Fibroblast of skin of scalp (primary cell): Measurements from ENCODE around the gene PCDHGA8. TPM values are rescaled to one million over a fixed set of nuclear protein-coding genes. Genes with fewer than 3 reads are reported as not detected.
"Not testable (repeated sequence)": the region's sequence is repeated elsewhere in the genome, so short reads cannot be mapped to it uniquely, and the experiment has no call there.

Source experiments
- DNase-seq: peaks from one replicate; pipeline ENCODE4 v3.0.0-alpha.2; 2013
- polyA plus RNA-seq, 2 experiments: library from polyadenylated mRNA; unstranded; fragments of 120-200 nt; gene quantifications; one replicate each; pipeline ENCODE4 v1.2.1, GENCODE V29; 2013; ENCODE audit not compliant: insufficient read length in 2 of 2

PCDHGA8 gene
- 1.2 TPM for polyA plus RNA-seq (2013, experiment 1 of 2; ENCODE audit: insufficient read length)
- 1.1 TPM for polyA plus RNA-seq (2013, experiment 2 of 2; ENCODE audit: insufficient read length)

DNA sequence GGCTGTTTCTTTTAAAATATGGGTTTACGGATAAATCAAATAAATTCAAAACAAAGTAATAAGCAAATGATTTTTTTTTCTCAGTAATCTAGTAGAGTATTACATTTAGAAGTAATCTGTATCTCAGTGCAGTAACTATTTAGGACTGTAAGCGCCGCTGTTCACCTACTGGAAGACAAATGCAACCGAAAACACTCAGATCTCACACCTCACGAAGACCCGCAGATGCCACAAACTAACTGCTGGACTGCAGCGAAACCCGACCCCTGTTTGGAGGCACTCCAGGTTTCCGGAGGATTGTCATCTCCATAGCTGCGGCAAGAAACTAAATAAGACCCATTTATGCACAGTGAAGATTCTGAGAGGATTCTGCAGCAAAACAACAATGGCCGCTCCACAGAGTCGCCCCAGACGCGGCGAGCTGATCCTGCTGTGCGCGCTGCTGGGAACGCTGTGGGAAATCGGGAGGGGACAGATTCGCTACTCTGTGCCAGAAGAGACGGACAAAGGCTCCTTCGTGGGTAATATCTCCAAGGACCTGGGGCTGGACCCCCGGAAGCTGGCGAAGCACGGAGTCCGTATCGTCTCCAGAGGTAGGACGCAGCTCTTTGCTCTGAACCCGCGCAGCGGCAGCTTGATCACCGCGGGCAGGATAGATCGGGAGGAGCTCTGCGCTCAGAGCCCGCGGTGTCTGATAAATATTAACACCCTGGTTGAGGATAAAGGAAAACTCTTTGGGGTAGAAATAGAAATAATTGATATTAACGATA lies at the start of gene PCDHGA8:
TSS of gene PCDHGA8 (plus strand) at position 205 of the 770 bp plus-strand sequence. CDS start at position 386, 181 bp downstream.
- DNase-seq: peak; percentile 38

GRCh38 chr5:141342773-141343172 lies 49.7 kb upstream of the PCDHGA8 start:
- no peak for DNase-seq

DNA sequence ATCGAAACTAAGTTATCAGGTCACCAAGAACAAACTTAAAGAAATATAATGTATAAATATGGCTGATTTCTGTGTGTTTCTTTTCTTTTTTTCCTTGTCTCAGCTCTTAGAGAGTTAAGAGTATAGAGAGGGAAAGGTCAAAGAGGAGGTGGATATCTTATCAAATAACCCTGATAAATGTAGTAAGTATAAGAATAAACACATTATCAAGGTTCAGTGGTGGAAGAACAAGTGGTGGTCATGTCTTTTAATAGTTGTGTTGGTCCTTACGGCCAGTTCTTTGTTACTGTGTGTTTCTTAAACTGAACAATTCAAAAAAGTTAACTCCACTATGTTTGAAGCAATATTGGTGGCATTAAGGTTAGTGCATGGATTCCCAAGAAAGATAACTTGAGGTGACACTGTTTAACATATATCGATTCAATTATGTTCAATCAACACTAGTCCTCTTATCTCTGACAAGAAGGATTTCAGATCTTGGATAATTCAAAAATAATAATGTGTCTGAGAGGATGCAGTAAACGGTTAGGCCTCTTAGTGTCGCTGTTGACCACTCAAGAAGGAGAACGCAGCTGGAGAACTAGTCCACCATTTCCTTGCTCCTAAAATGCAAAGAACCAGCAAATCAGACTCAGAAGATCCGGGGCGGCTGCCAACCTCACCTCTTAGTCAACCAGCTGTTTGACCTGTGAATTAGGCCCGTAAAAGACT lies 49.0 kb upstream of the PCDHGA8 start, which contains the start of gene PCDHGA3:
TSS of gene PCDHGA3 (plus strand) at position 588 of the 711 bp plus-strand sequence. CDS start 205 bp downstream, outside the sequence.
- peak; percentile 64 for DNase-seq

DNA sequence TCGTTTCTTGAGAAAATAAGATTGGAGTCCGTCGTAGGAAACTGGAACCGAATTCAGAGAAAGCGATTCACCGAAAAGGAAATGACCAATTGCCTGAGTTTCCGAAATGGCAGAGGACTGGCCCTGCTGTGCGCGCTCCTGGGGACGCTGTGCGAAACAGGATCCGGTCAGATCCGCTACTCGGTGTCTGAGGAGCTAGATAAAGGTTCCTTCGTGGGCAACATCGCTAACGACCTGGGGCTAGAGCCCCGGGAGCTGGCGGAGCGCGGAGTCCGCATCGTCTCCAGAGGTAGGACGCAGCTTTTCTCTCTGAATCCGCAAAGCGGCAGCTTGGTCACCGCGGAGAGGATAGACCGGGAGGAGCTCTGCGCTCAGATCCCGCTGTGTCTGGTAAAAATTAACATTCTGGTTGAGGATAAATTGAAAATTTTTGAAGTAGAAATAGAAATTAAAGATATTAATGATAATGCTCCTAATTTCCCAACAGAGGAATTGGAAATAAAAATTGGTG lies 48.4 kb upstream of the PCDHGA8 start:
- DNase-seq: no peak

DNA sequence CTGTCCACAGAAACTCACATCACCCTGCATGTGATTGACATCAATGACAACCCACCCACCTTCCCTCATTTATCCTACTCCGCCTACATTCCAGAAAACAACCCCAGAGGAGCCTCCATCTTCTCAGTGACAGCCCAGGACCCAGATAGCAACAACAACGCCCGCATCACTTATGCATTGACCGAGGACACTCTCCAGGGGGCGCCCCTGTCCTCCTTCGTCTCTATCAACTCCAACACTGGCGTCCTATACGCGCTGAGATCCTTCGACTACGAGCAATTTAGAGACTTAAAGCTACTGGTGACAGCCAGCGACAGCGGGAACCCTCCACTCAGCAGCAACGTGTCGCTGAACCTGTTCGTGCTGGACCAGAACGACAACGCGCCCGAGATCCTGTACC lies 47.1 kb upstream of the PCDHGA8 start:
- no peak for DNase-seq

GRCh38 chr5:141346017-141346416 lies 46.4 kb upstream of the PCDHGA8 start:
- DNase-seq: not testable (repeated sequence)

- DNase-seq: peak; percentile 60
Observed at GRCh38 chr5:141349917-141350619, 42.4 kb upstream of the PCDHGA8 start, which contains the start of gene PCDHGB1. Gene PCDHGB1 (plus strand): TSS chr5:141350099. CDS start chr5:141350261, 162 bp downstream.

DNA sequence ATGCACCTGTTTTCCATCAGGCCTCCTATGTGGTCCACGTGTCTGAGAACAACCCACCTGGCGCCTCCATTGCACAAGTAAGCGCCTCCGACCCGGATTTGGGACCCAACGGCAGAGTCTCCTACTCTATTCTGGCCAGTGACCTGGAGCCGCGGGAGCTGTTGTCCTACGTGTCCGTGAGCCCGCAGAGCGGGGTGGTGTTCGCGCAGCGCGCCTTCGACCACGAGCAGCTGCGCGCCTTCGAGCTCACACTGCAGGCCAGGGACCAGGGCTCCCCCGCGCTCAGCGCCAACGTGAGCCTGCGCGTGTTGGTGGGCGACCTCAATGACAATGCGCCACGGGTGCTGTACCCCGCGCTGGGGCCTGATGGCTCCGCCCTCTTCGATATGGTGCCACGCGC lies 40.8 kb upstream of the PCDHGA8 start:
- DNase-seq: no peak

DNA sequence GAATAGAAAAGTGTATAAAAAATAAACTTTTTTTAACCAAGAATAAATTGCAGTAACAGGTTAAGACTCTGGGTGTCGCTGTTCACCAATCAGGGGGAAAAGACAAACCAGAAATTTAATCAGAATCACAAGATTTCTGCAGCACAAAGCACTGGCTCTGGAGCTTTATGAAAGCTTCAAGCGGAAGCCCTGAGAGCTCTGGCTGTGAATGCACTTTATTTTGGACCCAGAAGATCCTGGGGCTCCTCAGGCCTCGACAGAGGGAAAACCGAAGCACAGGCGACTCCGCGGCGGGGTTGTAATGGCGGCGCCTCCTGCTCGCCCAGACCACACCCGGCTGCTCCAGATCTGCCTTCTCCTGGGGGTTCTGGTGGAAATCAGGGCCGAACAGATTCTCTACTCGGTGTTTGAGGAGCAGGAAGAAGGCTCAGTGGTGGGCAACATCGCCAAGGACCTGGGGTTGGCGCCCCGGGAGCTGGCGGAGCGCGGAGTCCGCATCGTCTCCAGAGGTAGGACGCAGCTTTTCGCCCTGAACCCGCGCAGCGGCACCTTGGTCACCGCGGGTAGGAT lies 37.4 kb upstream of the PCDHGA8 start, which contains the start of gene PCDHGA4:
TSS of gene PCDHGA4 (plus strand) at position 122 of the 570 bp plus-strand sequence. CDS start at position 209, 87 bp downstream.
- DNase-seq: peak; percentile 27

DNA sequence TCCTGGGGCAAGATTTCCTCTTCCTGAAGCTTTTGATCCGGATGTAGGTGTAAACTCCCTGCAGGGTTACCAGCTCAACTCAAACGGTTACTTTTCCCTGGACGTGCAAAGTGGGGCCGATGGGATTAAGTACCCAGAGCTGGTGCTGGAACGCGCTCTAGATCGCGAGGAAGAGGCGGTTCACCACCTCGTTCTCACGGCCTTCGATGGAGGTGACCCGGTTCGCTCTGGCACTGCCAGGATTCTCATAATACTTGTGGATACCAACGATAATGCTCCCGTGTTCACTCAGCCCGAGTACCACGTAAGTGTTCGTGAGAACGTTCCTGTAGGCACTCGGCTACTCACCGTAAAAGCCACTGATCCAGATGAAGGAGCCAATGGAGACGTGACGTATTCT lies 36.8 kb upstream of the PCDHGA8 start:
- no peak for DNase-seq

DNA sequence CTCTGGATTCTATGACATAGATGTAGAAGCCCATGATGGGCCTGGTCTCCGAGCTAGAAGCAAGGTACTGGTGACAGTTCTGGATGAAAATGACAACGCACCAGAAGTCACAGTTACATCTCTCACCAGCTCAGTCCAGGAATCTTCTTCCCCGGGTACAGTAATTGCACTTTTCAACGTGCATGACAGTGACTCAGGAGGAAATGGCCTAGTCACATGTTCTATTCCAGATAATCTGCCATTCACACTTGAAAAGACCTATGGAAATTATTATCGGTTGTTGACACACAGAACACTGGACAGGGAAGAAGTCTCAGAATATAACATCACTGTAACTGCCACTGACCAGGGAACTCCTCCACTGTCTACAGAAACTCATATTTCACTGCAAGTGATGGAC lies 36.3 kb upstream of the PCDHGA8 start:
- DNase-seq: no peak

- DNase-seq: no peak
Observed at GRCh38 chr5:141356950-141357349, 35.5 kb upstream of the PCDHGA8 start.

DNA sequence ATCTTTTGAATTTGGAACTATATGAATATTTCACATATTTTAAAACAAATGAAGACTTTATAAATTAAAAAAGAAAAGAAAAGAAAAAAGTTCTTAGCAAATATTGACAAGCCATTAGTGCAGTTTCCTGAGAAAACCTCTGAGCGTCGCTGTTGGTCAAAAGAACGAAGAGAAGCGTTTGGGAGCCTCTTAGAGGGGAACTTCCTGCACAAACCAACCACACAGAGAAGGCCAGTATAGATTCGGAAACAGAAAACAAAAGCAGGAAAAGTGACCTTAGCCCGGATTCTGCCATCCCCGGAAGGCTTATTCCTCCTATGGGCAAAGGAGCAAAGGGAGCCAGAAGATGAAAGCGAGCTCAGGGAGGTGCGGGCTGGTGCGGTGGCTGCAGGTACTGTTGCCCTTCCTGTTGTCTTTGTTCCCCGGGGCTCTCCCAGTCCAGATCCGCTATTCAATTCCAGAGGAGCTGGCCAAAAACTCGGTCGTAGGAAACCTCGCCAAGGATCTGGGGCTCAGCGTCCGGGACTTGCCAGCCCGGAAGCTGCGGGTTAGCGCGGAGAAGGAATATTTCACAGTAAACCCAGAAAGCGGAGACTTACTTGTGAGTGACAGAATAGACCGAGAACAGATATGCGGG lies 32.5 kb upstream of the PCDHGA8 start, which contains the start of gene PCDHGB2:
TSS of gene PCDHGB2 (plus strand) at position 205 of the 637 bp plus-strand sequence. CDS start at position 347, 142 bp downstream.
- DNase-seq: peak; percentile 43

DNA sequence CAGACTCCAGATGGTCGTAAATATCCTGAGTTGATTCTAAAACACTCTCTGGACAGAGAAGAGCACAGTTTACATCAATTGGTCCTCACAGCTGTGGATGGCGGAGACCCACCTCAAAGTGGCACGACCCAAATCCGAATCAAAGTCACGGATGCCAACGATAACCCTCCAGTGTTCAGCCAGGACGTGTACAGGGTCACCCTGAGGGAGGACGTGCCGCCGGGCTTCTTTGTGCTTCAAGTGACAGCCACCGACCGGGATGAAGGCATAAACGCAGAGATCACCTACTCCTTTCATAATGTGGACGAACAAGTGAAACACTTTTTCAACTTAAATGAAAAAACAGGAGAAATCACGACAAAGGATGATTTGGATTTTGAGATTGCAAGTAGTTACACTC lies 31.7 kb upstream of the PCDHGA8 start:
- DNase-seq: no peak

GRCh38 chr5:141362719-141363118 lies 29.7 kb upstream of the PCDHGA8 start:
- no peak for DNase-seq

GRCh38 chr5:141363952-141364660 lies 28.3 kb upstream of the PCDHGA8 start, which contains the start of gene PCDHGA5:
Gene PCDHGA5 (plus strand): TSS chr5:141364162. CDS start chr5:141364331, 169 bp downstream.
- DNase-seq: peak; percentile 47

- DNase-seq: no peak
Observed at GRCh38 chr5:141366016-141366896, 26.2 kb upstream of the PCDHGA8 start.

DNA sequence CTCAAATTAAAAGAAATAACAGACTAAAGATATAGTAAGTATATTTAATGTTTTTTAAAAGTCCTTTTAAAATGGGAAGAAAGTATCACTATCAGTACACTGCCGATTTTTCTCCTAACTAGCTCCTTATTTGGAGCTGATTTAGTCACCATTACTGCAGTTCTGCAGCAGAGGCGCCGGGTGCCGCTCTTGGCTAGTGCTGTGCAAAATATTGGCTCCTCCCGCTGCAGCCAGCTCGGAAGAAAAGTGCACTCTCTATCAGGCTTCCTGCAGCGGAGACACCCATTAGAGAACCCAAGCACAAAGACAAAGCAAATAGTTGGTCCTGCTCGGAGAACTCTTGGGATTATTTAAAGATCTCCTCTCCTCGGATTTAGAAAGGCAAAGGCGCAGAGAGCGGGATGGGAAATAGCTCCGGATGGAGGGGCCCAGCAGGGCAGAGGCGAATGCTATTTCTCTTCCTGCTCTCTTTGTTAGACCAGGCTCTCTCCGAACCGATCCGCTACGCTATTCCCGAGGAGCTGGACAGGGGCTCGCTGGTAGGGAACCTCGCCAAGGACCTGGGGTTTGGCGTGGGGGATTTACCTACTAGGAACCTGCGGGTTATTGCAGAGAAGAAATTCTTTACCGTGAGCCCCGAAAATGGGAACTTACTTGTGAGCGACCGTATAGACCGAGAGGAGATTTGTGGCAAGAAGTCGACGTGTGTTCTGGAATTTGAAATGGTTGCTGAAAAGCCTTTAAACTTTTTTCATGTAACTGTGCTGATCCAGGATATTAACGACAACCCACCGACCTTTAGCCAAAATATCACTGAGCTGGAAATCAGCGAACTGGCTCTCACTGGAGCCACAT lies 22.2 kb upstream of the PCDHGA8 start, which contains the start of gene PCDHGB3:
TSS of gene PCDHGB3 (plus strand) at position 249 of the 855 bp plus-strand sequence. CDS start at position 402, 153 bp downstream.
- DNase-seq: peak; percentile 66
